IPS-NIHi7 (cell line): Measurements from ENCODE around the gene RASGRP1.

ENCODE experiments used
- DNase-seq: peaks from one replicate; pipeline ENCODE4 v3.0.0; 2012; ENCODE audit warnings: mixed read lengths; ENCODE audit errors: extremely low spot score

RASGRP1 gene

GRCh38 chr15:38536201-38536676 is 28.4 kb downstream of the RASGRP1 start:
- no peak for DNase-seq

- DNase-seq, result no peak
These were observed 29.0 kb downstream of the RASGRP1 start for GRCh38 chr15:38535491-38536200.

DNA sequence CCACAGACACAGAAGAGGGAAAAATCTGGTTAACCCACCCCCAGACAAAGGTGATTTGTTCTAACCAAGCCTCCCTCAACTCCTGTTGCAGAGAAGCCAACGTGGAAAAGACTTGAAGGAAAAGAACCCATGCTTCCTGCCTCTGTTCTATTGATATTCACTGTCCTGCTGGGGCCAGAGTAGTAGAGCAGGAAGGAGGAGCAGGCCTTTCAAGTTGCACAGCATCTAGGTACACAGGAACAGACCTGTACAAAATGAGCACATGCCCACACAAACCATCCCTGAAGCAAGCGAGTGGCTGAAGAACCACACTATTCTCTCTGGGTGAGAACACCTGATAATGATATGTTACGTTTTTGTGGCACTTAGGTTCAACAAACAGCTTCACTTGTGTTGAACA is 29.9 kb downstream of the RASGRP1 start:
- no peak for DNase-seq

GRCh38 chr15:38533926-38534325 is 30.7 kb downstream of the RASGRP1 start:
- DNase-seq, result no peak

DNA sequence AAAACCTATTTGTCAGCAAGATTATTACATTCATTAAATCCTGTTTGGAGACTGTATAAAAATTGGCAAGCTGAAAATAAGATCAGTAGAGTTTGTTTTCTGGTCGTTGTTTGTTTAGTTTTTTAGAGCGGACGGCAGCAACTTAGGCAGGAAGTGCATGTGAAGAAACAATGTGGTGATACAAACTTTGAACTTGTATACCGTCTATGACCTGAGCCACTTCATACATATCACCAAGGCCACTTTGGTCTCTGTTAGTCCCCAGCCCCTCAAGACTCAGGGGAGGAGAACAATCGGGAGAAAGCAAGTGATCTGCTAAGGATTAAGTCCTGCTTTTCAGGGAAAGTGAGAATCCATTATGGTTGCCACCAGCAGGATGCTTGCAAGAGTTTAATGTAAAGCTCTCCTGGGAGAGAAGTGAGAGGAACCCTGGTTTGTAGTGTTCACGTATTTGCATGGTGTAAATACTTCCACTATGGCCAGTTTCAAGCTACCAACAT is 31.1 kb downstream of the RASGRP1 start:
- no peak for DNase-seq

DNA sequence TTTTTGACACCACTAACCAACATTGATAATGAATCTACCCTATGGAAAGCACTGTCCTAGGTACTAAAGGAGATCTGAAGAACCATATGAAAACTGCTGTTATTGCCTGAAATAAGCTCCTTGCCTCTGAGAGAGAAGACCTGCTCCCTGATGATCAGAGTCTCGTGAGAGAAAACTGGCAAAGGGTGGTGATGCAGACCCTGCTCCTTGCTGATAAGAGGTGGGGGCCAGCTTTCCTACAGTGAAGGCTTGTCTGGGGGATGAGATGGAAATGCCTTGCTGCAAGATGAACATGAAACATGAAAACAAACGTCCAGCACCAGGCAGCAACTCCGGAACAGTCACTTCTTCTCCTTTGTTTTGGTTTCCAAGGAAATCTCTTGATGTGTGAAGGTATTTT is 31.9 kb downstream of the RASGRP1 start:
- DNase-seq, result no peak

DNA sequence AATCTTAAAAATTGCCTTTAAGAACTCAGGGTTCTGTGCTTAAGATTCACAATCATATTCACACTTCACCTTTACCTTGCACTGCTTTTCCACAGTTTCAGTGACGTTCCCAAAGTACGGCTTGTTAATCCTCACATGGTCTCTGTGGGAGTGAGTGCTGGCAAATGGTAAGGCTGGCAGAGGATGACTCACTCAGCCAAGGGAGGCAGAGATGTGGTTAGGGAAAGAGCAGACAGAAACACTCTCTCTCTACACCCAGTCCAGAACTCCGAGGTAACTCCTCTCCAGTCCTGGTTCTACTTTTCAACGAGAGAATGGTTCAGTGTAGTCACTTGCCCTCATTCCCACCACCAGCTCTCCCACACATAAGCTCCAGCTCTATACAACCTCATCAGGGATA is 33.1 kb downstream of the RASGRP1 start:
- DNase-seq, result no peak

- no peak for DNase-seq
These were observed 34.5 kb downstream of the RASGRP1 start for GRCh38 chr15:38530113-38530512.

DNA sequence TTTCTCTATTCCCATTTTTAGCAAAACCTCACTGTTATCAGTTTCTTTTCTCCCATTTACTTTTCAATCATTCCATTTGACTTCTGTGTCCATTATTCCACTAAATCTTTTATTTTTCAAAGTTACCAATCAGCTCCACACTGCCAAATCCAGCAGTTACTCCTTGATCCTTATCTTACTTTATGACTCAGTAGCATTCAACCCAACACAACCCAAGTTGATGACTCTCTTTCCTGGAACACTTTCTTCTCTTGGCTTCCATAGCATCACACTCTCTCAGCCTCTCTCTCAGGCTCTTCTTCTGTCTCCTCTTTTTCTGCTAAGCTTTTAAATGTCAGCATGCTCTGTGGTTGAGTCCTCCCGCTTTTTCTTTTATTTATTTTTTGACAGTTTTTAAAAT is 36.3 kb downstream of the RASGRP1 start:
- DNase-seq, result no peak

DNA sequence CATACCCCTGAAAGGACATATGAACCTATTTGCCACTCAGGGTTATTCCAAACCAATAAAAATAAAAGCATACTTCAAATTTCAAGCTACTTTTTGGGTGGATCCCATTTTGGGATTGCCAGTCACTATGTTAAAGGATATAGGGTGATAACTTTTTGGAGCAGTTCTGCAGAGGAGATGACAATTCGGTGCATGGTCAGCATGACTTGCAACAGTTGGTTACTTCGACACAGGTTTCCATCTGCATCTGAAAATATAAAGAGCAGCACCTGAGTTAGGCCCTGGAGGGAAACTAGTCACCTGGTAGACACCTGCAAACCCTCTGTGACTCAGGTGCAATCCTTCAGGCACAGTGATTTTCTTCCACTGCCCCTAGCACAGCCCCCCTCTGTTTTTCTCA is 38.5 kb downstream of the RASGRP1 start:
- DNase-seq, result no peak

GRCh38 chr15:38525489-38525888 is 39.1 kb downstream of the RASGRP1 start:
- no peak for DNase-seq

- DNase-seq, result no peak
These were observed 40.5 kb downstream of the RASGRP1 start for GRCh38 chr15:38524156-38524555.

DNA sequence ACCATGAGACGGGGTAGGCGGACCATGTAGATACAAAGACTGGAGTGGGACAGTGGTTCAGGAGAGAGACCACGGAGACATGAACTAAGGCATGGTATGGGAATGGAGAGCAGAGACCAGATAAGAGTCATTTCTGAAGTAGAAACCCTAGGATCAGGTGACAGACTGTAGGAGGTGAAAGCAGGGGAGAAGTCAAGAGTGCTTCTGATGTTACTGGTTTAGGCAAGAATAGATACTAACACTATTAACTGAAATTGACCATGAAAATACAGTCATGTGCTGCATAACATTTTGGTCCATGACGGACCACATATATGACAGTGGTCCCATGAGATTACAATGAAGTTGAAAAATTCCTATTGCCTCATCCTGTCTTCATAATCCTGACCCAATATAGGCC is 41.7 kb downstream of the RASGRP1 start:
- DNase-seq, result no peak

GRCh38 chr15:38521316-38521715 is 43.3 kb downstream of the RASGRP1 start:
- DNase-seq, result no peak

GRCh38 chr15:38520035-38520434 is 44.6 kb downstream of the RASGRP1 start:
- DNase-seq, result no peak

- DNase-seq, result peak; percentile 18
These were observed 46.5 kb downstream of the RASGRP1 start for GRCh38 chr15:38518084-38518483.

GRCh38 chr15:38517312-38517975 is 47.2 kb downstream of the RASGRP1 start:
- DNase-seq, result no peak

DNA sequence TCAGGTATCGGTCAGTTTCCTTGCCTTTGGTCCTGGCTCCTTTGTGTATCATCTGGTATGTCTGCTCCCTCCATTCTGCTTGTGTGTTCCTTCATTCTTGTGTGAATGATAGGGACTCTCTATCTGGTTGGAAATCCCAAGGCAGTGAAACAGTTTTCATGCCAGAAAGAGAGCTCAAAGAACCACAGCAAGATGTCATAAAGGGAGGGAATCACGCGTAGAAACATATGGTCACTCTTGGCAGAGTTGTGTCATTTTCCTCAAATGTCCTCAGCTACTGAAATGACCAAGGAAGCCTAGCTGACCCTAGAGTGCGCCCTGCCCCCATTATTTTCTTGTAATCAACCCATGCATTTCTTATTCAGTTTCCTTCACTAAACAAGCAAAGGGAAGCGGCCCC is 48.0 kb downstream of the RASGRP1 start:
- DNase-seq, result no peak

- peak; percentile 22 for DNase-seq
These were observed 50.0 kb downstream of the RASGRP1 start for GRCh38 chr15:38514601-38515000.

DNA sequence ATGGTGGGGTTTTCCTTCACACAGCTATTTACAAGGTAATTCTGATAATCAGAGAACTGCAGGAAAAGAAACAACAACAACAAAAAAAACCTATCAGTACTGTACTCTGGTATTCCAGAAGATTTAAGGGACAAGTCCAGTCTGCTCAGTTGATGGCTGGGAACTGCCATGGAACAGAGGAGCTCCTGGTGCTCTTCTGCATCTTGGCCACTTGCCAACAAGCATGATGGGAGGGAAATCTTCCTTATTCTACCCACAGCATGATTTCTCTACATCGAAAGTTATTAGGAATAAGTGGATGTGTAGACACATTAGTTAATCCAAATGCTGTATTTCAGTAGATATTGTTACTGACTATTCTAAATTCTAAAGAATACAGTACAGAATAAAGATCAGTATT is 51.7 kb downstream of the RASGRP1 start:
- DNase-seq, result no peak

DNA sequence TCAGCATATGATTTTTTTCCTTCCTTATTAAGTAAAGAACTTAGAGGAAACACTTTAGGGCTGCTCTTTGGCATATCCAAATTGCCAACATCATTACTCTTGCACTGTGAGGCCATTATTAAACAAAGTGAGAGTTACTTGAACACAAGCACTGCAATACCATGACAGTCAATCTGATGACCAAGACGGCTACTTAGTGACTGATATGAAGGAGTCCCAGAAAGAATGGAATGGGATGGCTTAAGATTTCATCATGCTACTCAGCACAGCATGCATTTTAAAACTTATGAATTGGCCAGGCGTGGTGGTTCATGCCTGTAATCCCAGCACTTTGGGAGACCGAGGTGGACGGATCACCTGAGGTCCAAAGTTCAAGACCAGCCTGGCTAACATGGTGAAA is 55.5 kb downstream of the RASGRP1 start:
- no peak for DNase-seq

GRCh38 chr15:38508647-38509046 is 56.0 kb downstream of the RASGRP1 start:
- no peak for DNase-seq

DNA sequence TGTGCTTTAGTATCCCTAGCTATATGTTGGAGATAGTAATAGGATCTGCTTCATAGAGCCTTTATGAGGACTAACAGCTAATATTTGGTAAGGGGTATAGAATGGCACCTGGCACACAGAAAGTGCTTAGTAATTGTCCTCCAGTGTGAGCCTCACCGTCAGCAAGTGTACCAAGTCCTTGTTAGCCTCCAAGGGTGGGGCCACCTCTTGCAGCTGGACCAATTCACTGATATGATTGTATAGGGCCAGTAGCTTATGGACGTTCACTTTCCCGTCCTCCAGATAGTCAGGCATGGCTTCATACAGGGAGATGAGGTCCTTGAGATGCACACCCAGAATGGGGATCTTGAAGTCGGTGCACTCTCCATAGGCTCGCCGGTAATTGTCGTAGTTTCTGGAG is 57.0 kb downstream of the RASGRP1 start:
- no peak for DNase-seq
